ENCODE results near the gene EIF3D.

DNA sequence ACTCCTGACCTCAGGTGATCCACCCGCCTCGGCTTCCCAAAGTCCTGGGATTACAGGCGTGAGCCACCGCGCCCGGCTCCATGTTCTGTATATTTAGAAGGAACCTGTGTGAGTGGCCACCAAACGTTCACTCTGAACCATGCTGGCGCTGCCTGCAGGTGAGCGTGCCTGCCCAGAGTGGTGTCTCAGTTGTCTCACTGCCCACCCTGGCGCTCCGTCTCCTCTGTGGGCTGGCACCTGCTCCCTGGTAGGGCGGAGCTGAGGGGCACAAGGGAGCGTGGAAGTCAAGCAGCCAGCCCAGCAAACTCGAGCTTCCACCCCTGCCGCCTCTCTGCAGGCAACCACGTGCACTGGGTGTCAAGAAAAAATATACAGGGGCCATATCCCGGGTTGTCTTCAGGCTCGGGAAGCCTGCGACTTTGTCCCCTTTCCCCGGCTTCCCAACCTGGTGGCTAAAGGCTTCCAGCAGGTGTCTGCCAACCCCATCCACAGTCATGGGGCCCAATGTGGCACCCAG lies 64.2 kb downstream of the EIF3D start:
- TF ChIP-seq NKRF (IDR thresholded peaks at IDR 0.05; ENCODE audit: borderline replicate concordance) (no peak), FOXP4 (CRISPR knock-in tag; IDR thresholded peaks at IDR 0.05; ENCODE audit: borderline replicate concordance) (no peak)

Measured in K562 (cell line).